Activated CD8-positive, alpha-beta T cell treated with anti-CD3 and anti-CD28 coated beads for 36 hours (primary cell): ENCODE data around the gene RPS6KA2. TPM values are rescaled to one million over a fixed set of nuclear protein-coding genes. Genes with fewer than 3 reads are reported as not detected.

ENCODE experiments used
- ATAC-seq: fragments of 200-7000 bp; cut with Tn5 transposase; one replicate; pipeline ENCODE4 v1.10.0; 2021; ENCODE audit warnings: mild to moderate bottlenecking, moderate library complexity
- CTCF ChIA-PET: fragments of 350-600 bp; sonication (Branson Sonifier 250); formaldehyde crosslinking; loops from one replicate; lab custom pipeline; 2021; ENCODE audit warnings: antibody characterized with exemption; lab: Charles Lee
- POLR2A ChIA-PET: fragments of 350-600 bp; sonication (Branson Sonifier 250); formaldehyde crosslinking; loops from one replicate; lab custom pipeline; 2021; ENCODE audit warnings: antibody characterized with exemption; lab: Charles Lee
- DNase-seq: peaks from one replicate; pipeline ENCODE4 v3.0.0-alpha.2; 2020
- H3K27ac Mint-ChIP-seq: one replicate; pipeline ENCODE4 v1.8.0; 2021; ENCODE audit warnings: mild to moderate bottlenecking, mixed read lengths
- H3K27me3 Mint-ChIP-seq: one replicate; pipeline ENCODE4 v1.8.0; 2021; ENCODE audit warnings: mixed read lengths
- H3K36me3 Mint-ChIP-seq: one replicate; pipeline ENCODE4 v1.8.0; 2021; ENCODE audit warnings: low read depth, mixed read lengths
- H3K4me1 Mint-ChIP-seq: one replicate; pipeline ENCODE4 v1.8.0; 2021; ENCODE audit warnings: low read depth, mixed read lengths
- H3K4me3 Mint-ChIP-seq: one replicate; pipeline ENCODE4 v1.8.0; 2021; ENCODE audit warnings: mild to moderate bottlenecking, moderate library complexity, mixed read lengths
- H3K9me3 Mint-ChIP-seq: one replicate; pipeline ENCODE4 v1.8.0; 2021; ENCODE audit warnings: mixed read lengths
- intact Hi-C: fragments of 100-400 bp; cut with micrococcal nuclease; formaldehyde crosslinking; loops from one replicate; pipeline ENCODE4 v1.10.0; 2022
- total RNA-seq, 2 experiments: library from RNA; stranded (reverse); gene quantifications; one replicate each; pipeline ENCODE4 v1.2.3, GENCODE V29; 2021
- TF ChIP-seq, protein P1 (sequence below): fragments of 200-600 bp; IDR thresholded peaks from one replicate; pipeline ENCODE4 v1.8.0; 2022; ENCODE audit warnings: antibody characterized with exemption, mild to moderate bottlenecking

Gene RPS6KA2
- total RNA-seq, 2 experiments from 2014 or later, result 5.8 TPM

DNA sequence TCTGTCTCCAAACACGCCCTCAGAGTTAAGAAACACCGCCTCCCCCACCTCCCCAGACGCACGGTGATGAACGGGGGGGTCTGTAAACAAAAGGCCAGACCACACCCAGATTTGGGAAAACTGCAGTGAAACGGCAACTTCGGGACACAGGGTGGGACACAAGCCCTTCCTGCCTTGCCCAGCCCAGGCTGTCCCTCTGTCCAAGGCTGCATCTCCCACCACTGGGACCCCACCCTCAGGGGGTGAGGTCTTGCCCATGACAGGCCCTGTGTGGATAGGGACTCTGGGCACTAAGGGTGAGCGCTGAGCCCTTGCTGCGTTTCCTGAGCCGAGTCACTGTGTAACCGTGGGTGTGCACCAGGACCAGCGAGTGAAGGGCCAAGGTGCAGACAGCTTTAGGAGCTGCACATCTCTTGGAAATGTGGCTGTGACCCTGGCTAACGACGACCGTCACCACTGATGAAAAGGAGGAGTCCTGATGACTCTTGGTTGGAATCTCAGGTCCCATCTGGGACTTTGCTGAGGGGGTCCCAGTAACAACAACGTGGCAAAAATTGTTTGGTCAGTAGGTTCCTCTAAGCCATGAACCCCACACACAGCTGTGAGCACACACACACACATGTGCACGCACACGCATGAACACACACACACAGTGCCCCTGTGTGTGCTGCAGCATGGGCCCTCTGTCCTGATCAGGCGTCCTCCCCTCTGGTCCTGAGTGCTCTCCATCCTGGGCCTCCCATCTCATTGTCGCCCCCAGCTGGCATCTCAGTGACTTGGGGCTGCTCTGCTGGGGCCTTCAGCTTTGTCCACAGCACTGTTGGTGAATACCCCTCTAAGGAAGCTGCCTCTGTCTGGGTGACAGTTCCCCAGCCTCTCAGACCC, 141.2 kb downstream of the RPS6KA2 start:
- Mint-ChIP-seq H3K27me3 (no peaks in the 10 kb centered on the region), H3K4me3 (no peak overlapping the region), H3K36me3 (peaks cover 10% of the 10 kb centered on the region), H3K9me3 (peaks cover 4% of the 10 kb centered on the region), H3K27ac (no peak overlapping the region), H3K4me1 (peaks cover 20% of the 10 kb centered on the region)
- intact Hi-C loops, result no loop called here
- CTCF ChIA-PET, result no interaction called here
- no peak for DNase-seq
- TF ChIP-seq, protein P1, sequence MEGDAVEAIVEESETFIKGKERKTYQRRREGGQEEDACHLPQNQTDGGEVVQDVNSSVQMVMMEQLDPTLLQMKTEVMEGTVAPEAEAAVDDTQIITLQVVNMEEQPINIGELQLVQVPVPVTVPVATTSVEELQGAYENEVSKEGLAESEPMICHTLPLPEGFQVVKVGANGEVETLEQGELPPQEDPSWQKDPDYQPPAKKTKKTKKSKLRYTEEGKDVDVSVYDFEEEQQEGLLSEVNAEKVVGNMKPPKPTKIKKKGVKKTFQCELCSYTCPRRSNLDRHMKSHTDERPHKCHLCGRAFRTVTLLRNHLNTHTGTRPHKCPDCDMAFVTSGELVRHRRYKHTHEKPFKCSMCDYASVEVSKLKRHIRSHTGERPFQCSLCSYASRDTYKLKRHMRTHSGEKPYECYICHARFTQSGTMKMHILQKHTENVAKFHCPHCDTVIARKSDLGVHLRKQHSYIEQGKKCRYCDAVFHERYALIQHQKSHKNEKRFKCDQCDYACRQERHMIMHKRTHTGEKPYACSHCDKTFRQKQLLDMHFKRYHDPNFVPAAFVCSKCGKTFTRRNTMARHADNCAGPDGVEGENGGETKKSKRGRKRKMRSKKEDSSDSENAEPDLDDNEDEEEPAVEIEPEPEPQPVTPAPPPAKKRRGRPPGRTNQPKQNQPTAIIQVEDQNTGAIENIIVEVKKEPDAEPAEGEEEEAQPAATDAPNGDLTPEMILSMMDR, result no peak
- ATAC-seq, result no peak
- POLR2A ChIA-PET, result interaction anchor here (1.0 kb wide), 1 partner anchor 9 kb away, joined by 3 read pairs; no protein-coding TSS in a partner anchor

DNA sequence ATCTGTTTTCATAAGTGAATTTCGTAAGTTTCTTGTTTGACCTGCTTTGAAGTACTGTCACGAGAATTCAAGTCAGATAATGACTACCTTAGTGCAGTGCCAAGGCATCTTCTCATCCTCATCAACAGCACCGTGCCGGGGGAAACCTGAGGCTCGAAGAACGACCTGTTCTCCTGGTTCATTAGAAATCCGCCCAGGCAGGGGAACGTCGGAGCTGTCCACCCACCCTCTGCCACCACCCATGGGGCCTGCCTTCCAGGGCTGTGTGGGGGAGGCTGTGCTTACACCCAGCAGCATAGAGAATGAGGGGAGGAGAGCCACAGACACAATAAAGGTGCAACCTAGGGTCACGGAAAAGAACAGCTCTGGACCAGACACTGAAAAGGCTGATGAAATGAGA, 142.2 kb downstream of the RPS6KA2 start:
- Mint-ChIP-seq H3K4me1 (peaks cover 20% of the 10 kb centered on the region), H3K27me3 (no peaks in the 10 kb centered on the region), H3K4me3 (no peak overlapping the region), H3K9me3 (peaks cover 4% of the 10 kb centered on the region), H3K27ac (no peak overlapping the region), H3K36me3 (peaks cover 10% of the 10 kb centered on the region)
- DNase-seq, result no peak
- ChIA-PET POLR2A (interaction anchor here (1.0 kb wide), 1 partner anchor 10 kb away, joined by 3 read pairs; no protein-coding TSS in a partner anchor), CTCF (no interaction called here)
- intact Hi-C loops, result no loop called here
- no peak for ATAC-seq
- TF ChIP-seq, protein P1, result no peak

DNA sequence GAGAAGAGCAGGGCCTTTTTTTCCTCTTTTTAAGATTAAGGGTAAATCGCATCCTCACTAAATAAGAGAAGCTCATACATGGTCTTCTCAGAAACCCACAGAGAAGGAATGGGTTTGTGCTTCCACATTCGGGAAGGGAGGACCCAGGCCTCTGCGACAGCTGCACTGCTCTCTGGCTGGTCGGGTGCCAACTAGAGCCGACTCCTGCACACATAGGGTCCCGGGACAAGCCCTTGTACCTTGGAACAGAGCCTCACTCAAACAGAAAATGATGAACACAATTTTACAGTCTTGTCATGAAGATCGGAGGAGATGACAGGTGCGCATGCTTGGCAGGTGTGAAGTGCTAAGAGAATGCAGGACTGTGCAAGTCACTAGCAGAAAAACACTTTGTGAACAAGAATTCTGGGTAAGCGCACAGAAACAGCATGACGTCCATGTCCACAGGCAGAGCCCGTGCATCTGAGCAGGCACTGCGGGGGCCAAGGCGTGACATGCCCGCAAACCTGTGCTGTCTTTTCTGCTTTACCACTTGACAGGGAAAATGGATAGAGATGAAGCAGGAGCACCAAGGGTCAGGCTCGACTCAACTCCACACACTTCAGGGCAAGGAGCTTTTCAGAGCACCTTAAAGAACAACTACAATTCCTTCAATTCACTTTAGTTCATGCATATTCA, 143.3 kb downstream of the RPS6KA2 start:
- H3K36me3 Mint-ChIP-seq, result peaks cover 10% of the 10 kb centered on the region
- peaks cover 17% of the 10 kb centered on the region for H3K4me1 Mint-ChIP-seq
- intact Hi-C loops, result no loop called here
- CTCF ChIA-PET, result no interaction called here
- H3K9me3 Mint-ChIP-seq, result peaks cover 4% of the 10 kb centered on the region
- no peak for DNase-seq
- ATAC-seq, result no peak
- H3K27ac Mint-ChIP-seq, result no peak overlapping the region
- no peak overlapping the region for H3K4me3 Mint-ChIP-seq
- POLR2A ChIA-PET, result interaction anchor here (0.7 kb wide), 1 partner anchor 20 kb away, joined by 4 read pairs; no protein-coding TSS in a partner anchor
- TF ChIP-seq, protein P1, result no peak
- no peaks in the 10 kb centered on the region for H3K27me3 Mint-ChIP-seq

DNA sequence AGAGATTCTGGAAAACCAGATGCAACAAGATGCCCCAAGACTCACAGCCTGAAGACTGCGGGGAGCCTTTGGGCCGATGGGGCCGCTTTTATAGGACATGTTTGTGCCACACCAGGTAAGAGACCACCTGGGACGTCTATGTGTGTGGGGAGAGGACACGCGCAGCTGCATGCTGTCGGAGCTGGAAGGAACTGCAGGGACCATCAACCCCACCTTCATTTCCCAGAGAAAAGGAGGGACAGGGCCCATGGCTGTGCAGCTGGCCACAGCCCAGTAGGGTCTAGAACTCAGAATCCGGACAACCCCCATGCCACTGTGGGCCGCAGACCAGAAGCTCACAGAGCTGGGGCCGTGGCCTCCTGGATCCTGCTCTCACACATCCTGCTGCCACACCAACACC, 144.0 kb downstream of the RPS6KA2 start:
- Mint-ChIP-seq H3K36me3 (peaks cover 7% of the 10 kb centered on the region), H3K27me3 (no peaks in the 10 kb centered on the region), H3K4me1 (peaks cover 10% of the 10 kb centered on the region), H3K27ac (no peak overlapping the region), H3K9me3 (peaks cover 2% of the 10 kb centered on the region), H3K4me3 (no peak overlapping the region)
- intact Hi-C loops, result no loop called here
- ATAC-seq, result no peak
- POLR2A ChIA-PET, result interaction anchor here (0.7 kb wide), 1 partner anchor 21 kb away, joined by 4 read pairs; no protein-coding TSS in a partner anchor
- DNase-seq, result no peak
- TF ChIP-seq, protein P1, result no peak
- CTCF ChIA-PET, result no interaction called here
